ACC112 (cell line): ENCODE results near the gene INPP1.

Experiments
- H2AFZ ChIP-seq: fragments of 200-600 bp; sonication (generic); one replicate; pipeline ENCODE4 v1.6.0; 2017; ENCODE audit warnings: antibody characterized with exemption, low read length; ENCODE audit not compliant: unreplicated experiment
- H3K27ac ChIP-seq: fragments of 200-600 bp; sonication (generic); 2 replicates; pipeline ENCODE4 v1.5.1; 2014; ENCODE audit warnings: low read depth, mild to moderate bottlenecking, antibody characterized with exemption, low read length, moderate library complexity
- H3K27me3 ChIP-seq: fragments of 200-600 bp; sonication (generic); 2 replicates; pipeline ENCODE4 v1.6.1; 2014; ENCODE audit warnings: mild to moderate bottlenecking, antibody characterized with exemption, low read length, moderate library complexity, mixed read lengths; ENCODE audit not compliant: insufficient read depth
- H3K36me3 ChIP-seq: fragments of 200-600 bp; sonication (generic); 2 replicates; pipeline ENCODE4 v1.6.1; 2016; ENCODE audit warnings: mild to moderate bottlenecking, antibody characterized with exemption, low read length, moderate library complexity, mixed read lengths; ENCODE audit not compliant: insufficient read depth
- H3K4me1 ChIP-seq: fragments of 200-600 bp; sonication (generic); one replicate; pipeline ENCODE4 v1.6.1; 2016; ENCODE audit warnings: low read length, mixed read lengths; ENCODE audit not compliant: insufficient read depth, unreplicated experiment, control insufficient read depth
- H3K4me3 ChIP-seq: fragments of 200-600 bp; sonication (generic); 2 replicates; pipeline ENCODE4 v1.5.1; 2014; ENCODE audit warnings: mild to moderate bottlenecking, low read depth, low read length
- H3K79me2 ChIP-seq: fragments of 200-600 bp; sonication (generic); one replicate; pipeline ENCODE4 v1.6.0; 2016; ENCODE audit warnings: low read length; ENCODE audit not compliant: control insufficient read depth, unreplicated experiment, insufficient read depth

INPP1 gene

DNA sequence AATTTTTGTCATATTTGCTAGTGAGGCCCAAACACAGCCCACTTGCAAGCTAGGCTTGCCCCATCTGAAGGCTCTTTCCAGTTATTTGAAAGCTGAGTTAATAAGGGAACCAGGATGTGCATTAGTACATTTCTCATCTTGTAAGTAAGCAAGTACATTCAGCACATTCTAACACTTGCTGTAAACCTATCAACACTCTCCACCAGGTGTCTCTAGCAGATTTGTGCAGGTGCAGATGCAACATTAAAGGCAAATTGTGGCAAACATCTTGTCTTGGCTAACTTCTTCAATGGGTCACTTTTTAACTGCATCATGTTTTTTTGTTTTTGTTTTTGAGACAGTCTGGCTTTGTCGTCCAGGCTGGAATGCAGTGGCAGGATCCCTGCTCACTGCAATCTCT lies 39.5 kb downstream of the INPP1 start:
- no peak overlapping the region for H2AFZ ChIP-seq
- no peaks in the 10 kb centered on the region for H3K79me2 ChIP-seq
- H3K4me1 ChIP-seq, result peaks cover 16% of the 10 kb centered on the region
- H3K36me3 ChIP-seq, result no peaks in the 10 kb centered on the region
- H3K27me3 ChIP-seq, result no peaks in the 10 kb centered on the region
- H3K4me3 ChIP-seq, result no peak overlapping the region
- H3K27ac ChIP-seq, result no peak overlapping the region

DNA sequence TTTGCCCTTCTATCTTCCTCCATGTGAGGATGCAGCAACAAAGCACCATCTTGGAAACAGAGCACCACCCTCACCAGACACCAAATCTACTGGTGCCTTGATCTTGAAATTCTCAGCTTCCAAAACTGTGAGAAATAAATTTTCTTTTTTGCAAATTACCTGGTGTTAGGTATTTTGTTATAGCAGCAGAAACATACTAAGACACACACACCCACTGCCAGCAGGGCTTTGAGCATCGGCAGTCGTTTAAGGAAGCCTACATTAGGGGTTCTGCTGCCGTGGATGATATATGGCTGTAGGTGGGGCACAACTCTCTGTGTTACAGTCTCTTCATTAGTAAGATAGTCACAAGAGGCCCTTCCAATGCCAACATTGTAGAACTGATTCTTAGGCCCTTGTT lies 44.0 kb downstream of the INPP1 start:
- H3K27ac ChIP-seq, result no peak overlapping the region
- no peak overlapping the region for H2AFZ ChIP-seq
- H3K79me2 ChIP-seq, result no peaks in the 10 kb centered on the region
- H3K36me3 ChIP-seq, result no peaks in the 10 kb centered on the region
- no peaks in the 10 kb centered on the region for H3K4me1 ChIP-seq
- no peaks in the 10 kb centered on the region for H3K27me3 ChIP-seq
- H3K4me3 ChIP-seq, result no peak overlapping the region

GRCh38 chr2:190396271-190396670 lies 52.9 kb downstream of the INPP1 start:
- no peak overlapping the region for H3K27ac ChIP-seq
- H3K4me1 ChIP-seq, result no peaks in the 10 kb centered on the region
- no peak overlapping the region for H3K4me3 ChIP-seq
- H2AFZ ChIP-seq, result no peak overlapping the region
- no peaks in the 10 kb centered on the region for H3K79me2 ChIP-seq
- H3K27me3 ChIP-seq, result peaks cover 6% of the 10 kb centered on the region; the same call in 1 of the 2 replicates
- H3K36me3 ChIP-seq, result no peaks in the 10 kb centered on the region

DNA sequence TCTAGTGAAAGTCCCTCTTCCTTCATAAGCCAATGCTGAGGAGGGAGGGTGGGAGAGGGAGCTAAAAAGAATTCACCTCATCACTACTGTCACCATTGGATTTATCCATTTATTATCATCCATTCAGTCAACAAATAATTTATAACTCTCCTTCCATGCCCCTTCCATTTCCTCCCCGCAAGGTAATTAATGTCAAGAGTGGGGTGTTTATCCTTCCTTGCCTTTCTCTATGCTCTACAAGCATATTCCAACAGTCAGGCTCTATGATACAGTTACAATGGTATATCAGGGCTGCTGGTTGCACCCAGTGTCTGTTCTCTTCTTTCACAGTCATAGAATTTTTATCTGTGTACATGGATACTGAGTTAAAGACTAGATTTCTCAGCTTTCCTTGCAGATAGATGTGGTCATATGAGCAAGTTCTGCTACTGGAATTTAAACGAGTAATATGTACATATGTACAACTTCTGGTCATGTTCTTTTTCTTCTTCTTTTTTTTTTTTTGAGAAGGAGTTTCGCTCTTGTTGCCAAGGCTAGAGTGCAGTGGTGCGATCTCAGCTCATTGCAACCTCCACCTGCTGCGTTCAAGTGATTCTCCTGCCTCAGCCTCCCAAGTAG lies 59.7 kb downstream of the INPP1 start:
- H3K36me3 ChIP-seq, result no peaks in the 10 kb centered on the region
- H3K27me3 ChIP-seq, result peaks cover 13% of the 10 kb centered on the region
- H3K4me3 ChIP-seq, result no peak overlapping the region
- H3K79me2 ChIP-seq, result no peaks in the 10 kb centered on the region
- H2AFZ ChIP-seq, result no peak overlapping the region
- no peaks in the 10 kb centered on the region for H3K4me1 ChIP-seq
- H3K27ac ChIP-seq, result no peak overlapping the region

GRCh38 chr2:190404487-190404886 lies 61.1 kb downstream of the INPP1 start:
- no peak overlapping the region for H3K27ac ChIP-seq
- H3K4me3 ChIP-seq, result no peak overlapping the region
- peaks cover 22% of the 10 kb centered on the region for H3K27me3 ChIP-seq
- no peaks in the 10 kb centered on the region for H3K4me1 ChIP-seq
- H3K79me2 ChIP-seq, result no peaks in the 10 kb centered on the region
- H2AFZ ChIP-seq, result no peak overlapping the region
- no peaks in the 10 kb centered on the region for H3K36me3 ChIP-seq

GRCh38 chr2:190405070-190405469 lies 61.7 kb downstream of the INPP1 start:
- Histone ChIP-seq H3K4me3 (no peak overlapping the region), H3K27ac (no peak overlapping the region), H3K4me1 (no peaks in the 10 kb centered on the region), H3K27me3 (peaks cover 28% of the 10 kb centered on the region), H3K36me3 (no peaks in the 10 kb centered on the region), H2AFZ (no peak overlapping the region), H3K79me2 (no peaks in the 10 kb centered on the region)

DNA sequence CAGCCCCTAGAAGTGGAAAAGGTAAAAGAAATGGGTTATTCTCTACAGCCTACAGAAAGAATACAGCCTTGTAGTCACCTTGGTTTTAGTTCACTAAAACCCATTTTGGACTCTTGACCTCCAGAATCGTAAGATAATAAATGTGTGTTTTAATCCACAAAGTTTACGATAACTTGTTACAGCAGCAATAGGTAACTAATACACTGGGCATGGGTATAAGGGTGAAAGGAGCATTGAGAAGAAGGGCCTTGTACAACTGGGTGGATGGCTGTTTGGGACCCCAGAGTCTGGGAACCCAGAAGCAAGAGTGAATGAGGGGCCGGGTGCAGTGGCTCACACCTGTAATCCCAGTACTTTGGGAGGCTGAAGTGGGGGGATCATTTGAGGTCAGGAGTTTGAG lies 62.6 kb downstream of the INPP1 start:
- no peaks in the 10 kb centered on the region for H3K36me3 ChIP-seq
- peaks cover 28% of the 10 kb centered on the region for H3K27me3 ChIP-seq
- no peak overlapping the region for H3K27ac ChIP-seq

DNA sequence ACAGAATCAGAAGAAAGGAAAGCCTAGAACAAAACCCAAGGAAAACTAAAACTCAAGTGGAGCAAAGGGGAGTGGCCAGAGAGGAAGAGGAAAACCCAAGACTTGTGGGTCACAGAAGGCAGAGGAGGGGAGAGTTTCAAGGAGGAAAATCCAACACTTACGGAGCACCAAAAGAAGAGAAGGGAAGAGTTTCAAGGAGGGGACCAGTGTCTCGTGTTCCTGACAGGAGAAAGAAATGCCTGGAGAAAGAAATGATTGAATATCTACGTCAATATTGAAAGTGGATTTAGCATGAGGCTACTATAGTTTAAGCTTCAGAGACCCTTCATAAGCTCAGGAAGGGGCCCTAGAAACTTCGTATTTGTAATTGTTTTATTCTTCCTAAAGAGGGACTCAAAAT lies 63.4 kb downstream of the INPP1 start:
- Histone ChIP-seq H3K79me2 (no peaks in the 10 kb centered on the region), H3K36me3 (no peaks in the 10 kb centered on the region), H3K27ac (no peak overlapping the region), H3K27me3 (peaks cover 28% of the 10 kb centered on the region), H2AFZ (no peak overlapping the region), H3K4me1 (no peaks in the 10 kb centered on the region), H3K4me3 (no peak overlapping the region)

More for the DNA sequence above, 62.6 kb downstream of the INPP1 start:
- no peak overlapping the region for H3K4me3 ChIP-seq
- no peaks in the 10 kb centered on the region for H3K4me1 ChIP-seq
- H3K79me2 ChIP-seq, result no peaks in the 10 kb centered on the region
- H2AFZ ChIP-seq, result no peak overlapping the region

DNA sequence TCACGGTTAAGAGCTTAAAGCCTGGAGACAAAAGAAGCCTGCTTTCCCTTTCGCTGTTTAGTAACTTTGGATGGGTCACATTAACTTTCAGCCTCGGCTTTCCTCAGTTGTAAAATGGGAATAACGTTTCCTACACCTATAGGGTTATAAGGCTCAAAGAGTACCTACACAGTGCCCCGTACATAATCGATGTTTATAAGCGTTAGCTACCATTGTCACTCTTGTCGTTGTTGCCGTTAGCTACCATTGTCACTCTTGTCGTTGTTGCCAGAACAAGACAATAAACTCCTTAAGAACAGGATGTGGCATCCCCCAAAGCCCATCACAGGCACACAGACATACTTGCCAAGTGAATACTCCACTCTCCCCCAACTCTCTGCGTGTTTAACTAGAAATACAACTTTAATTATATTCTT lies 63.9 kb downstream of the INPP1 start:
- no peak overlapping the region for H2AFZ ChIP-seq
- H3K27me3 ChIP-seq, result peaks cover 28% of the 10 kb centered on the region
- no peak overlapping the region for H3K27ac ChIP-seq
- H3K4me1 ChIP-seq, result no peaks in the 10 kb centered on the region
- no peaks in the 10 kb centered on the region for H3K79me2 ChIP-seq
- no peak overlapping the region; the same call in 1 of the 2 replicates for H3K4me3 ChIP-seq
- H3K36me3 ChIP-seq, result no peaks in the 10 kb centered on the region

DNA sequence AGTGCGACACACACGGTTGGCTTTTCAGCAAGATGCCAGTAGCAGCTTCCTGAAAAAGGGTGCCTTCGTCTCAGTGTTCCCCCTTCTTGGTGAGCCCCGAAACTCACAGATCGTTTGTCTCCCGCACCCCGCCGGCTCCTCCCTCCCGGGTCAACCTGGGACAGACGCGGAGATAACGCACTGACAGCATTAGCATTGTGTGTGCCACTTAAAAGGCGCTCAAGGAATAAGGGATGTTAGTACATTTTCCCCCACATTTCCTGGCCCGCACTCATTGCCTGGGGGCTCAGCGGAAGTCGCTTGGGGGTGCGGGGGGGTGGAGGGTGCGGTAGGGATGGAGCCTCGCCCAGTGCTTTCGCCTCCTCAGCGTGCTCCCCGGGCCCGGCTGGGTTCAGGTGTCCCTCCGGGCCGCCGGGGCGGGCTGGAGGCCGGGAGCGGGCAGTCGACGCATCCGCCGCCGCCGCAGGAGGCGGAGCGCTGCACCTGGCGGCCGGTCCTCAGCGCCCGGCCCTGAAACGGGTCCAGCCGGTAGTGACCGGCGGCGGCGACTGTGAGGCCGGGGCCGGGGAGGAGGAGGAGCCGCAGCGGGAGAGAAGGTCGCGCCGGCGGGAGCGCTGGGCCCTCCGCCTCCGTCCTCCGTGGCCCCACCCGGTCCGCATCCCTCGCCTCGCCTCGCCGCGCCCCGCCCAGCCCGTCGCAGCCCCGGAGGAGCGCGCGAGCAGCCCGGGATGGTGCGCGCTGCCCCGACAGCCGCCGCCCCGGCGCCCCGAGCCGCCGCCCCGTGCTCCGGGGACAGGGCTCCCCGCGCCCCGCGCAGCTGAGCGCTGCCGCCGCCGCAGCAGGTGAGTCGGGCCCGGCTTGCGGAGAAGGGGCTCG lies 64.5 kb downstream of the INPP1 start, which contains the start of gene MFSD6:
Gene MFSD6, plus strand, starts transcription at position 694 of the 876 bp plus-strand sequence. CDS start 27,675 bp downstream, outside the sequence.
- no peak within 1 kb of the TSS for H3K27ac ChIP-seq
- peaks cover 28% of the 10 kb centered on the region for H3K27me3 ChIP-seq
- no peaks in the 10 kb centered on the region for H3K4me1 ChIP-seq
- H3K4me3 ChIP-seq, result peak within 1 kb of the TSS; percentile 87
- H2AFZ ChIP-seq, result peak within 1 kb of the TSS; percentile 74
- no peaks in the 10 kb centered on the region for H3K79me2 ChIP-seq
- no peaks in the 10 kb centered on the region for H3K36me3 ChIP-seq
